H1 (cell line): ENCODE data around the gene PPWD1. TPM values are rescaled to one million over a fixed set of nuclear protein-coding genes. Genes with fewer than 3 reads are reported as not detected.

ENCODE experiments used
- ATF2 ChIP-seq: IDR thresholded peaks from 2 replicates; pipeline ENCODE4 v1.6.1; 2012; ENCODE audit warnings: low read length, inconsistent platforms
- CBX5 ChIP-seq: fragments of 300-800, 300-1000 bp; sonication (generic); IDR thresholded peaks from 2 replicates; pipeline ENCODE4 v1.7.1; 2016; ENCODE audit warnings: antibody characterized with exemption, low read length, low read depth
- CTCF ChIP-seq, 3 experiments: IDR thresholded peaks; 1 replicate in 2 of 3; 2 replicates in 1 of 3; pipeline versions ENCODE4 v1.5.1 to v1.6.1; 2011; ENCODE audit warnings: low read length in 3 of 3, mild to moderate bottlenecking in 3 of 3, inconsistent platforms in 2 of 3, low read depth in 1 of 3, moderate library complexity in 1 of 3; ENCODE audit not compliant: insufficient read depth in 1 of 3; ENCODE audit errors: control extremely low read depth in 1 of 3
- KDM4A ChIP-seq: IDR thresholded peaks from one replicate; pipeline ENCODE4 v1.7.1; 2012; ENCODE audit warnings: low read depth, mild to moderate bottlenecking, moderate library complexity, low read length, inconsistent platforms; ENCODE audit not compliant: severe bottlenecking
- PHF8 ChIP-seq: fragments of 200-600 bp; sonication (generic); conservative IDR thresholded peaks from 2 replicates; pipeline ENCODE4 v1.7.1; 2012; ENCODE audit warnings: low read depth, mild to moderate bottlenecking, inconsistent platforms, low read length, moderate library complexity
- TAF1 ChIP-seq: IDR thresholded peaks from 2 replicates; pipeline ENCODE4 v1.6.1; 2011; ENCODE audit warnings: mild to moderate bottlenecking, low read depth, low read length
- TCF12 ChIP-seq: IDR thresholded peaks from 2 replicates; pipeline ENCODE4 v1.6.1; 2011; ENCODE audit warnings: low read depth, mild to moderate bottlenecking, low read length
- polyA plus RNA-seq, 7 experiments: library from polyadenylated mRNA; depleted of rRNA in 3 of 7; stranded (reverse) in 5 of 7; unstranded in 2 of 7; fragments of >200 nt in 5 of 7; fragments of 200-250 nt in 2 of 7; gene quantifications; 1 replicate in 5 of 7; 2 replicates in 1 of 7; 4 replicates in 1 of 7; pipeline versions ENCODE4 v1.2.1 to v1.2.3, GENCODE V29; 2011 to 2013; ENCODE audit warnings: missing spikeins in 2 of 7, mixed read lengths in 2 of 7
- total RNA-seq: library from RNA; stranded (reverse); fragmentation: NEBNext Ultra II Directional; extraction: Animal tissue kit (Norgen Biotek cat#: 25700); gene quantifications from 2 replicates; pipeline ENCODE4 v1.2.1, GENCODE V29; 2021

The PPWD1 gene
- total and polyA plus RNA-seq, 2 of the 8 experiments (the other 6 are each of a cell fraction or from before 2014, with no cell fraction given): 5.0 to 35.7 TPM

- TF ChIP-seq CTCF (IDR thresholded peaks at IDR 0.05; ENCODE audit: control extremely low read depth in 1 of 3, insufficient read depth in 1 of 3, low read depth in 1 of 3, low read length in 3 of 3): no peak
- no peak for TF ChIP-seq TAF1
- TF ChIP-seq CBX5: no peak
- TF ChIP-seq ATF2: no peak
- TF ChIP-seq TCF12: no peak
- TF ChIP-seq PHF8: no peak
- TF ChIP-seq KDM4A: no peak
These were observed 48.4 kb downstream of the PPWD1 start (continued) for GRCh38 chr5:65611524-65611923.
